Type B pancreatic cell (in vitro differentiated cells): ENCODE measurements around the gene ID4. TPM values are rescaled to one million over a fixed set of nuclear protein-coding genes. Genes with fewer than 3 reads are reported as not detected.

Experiments used
- DNase-seq: peaks from one replicate; pipeline ENCODE4 v3.0.0; 2021; ENCODE audit warnings: mixed read lengths; ENCODE audit not compliant: unreplicated experiment; ENCODE audit errors: extremely low spot score
- H3K27ac Mint-ChIP-seq: 2 replicates; pipeline ENCODE4 v1.8.0; 2021; ENCODE audit warnings: mild to moderate bottlenecking, mixed read lengths
- H3K27me3 Mint-ChIP-seq: 2 replicates; pipeline ENCODE4 v1.8.0; 2021; ENCODE audit warnings: mixed read lengths
- H3K36me3 Mint-ChIP-seq: 2 replicates; pipeline ENCODE4 v1.8.0; 2021; ENCODE audit warnings: mixed read lengths
- H3K4me1 Mint-ChIP-seq: one replicate; pipeline ENCODE4 v1.8.0; 2021; ENCODE audit warnings: mixed read lengths; ENCODE audit not compliant: unreplicated experiment
- H3K4me3 Mint-ChIP-seq: 2 replicates; pipeline ENCODE4 v1.8.0; 2021; ENCODE audit warnings: mild to moderate bottlenecking, mixed read lengths
- H3K9me3 Mint-ChIP-seq: 2 replicates; pipeline ENCODE4 v1.8.0; 2021; ENCODE audit warnings: mixed read lengths
- long read RNA-seq: library from polyadenylated mRNA; unstranded; transcript quantifications from one replicate; pipeline ENCODE4 v2.0.0, GENCODE V29; 2020
- total RNA-seq: library from RNA; stranded (reverse); gene quantifications from 2 replicates; pipeline ENCODE4 v1.2.1, GENCODE V29; 2021; ENCODE audit warnings: low replicate concordance
- TF ChIP-seq, protein P1 (sequence below): fragments of 200-600 bp; sonication (generic); conservative IDR thresholded peaks from 2 replicates; pipeline ENCODE4 v1.5.0; 2021; ENCODE audit warnings: antibody characterized with exemption, mild to moderate bottlenecking

The ID4 gene, protein sequence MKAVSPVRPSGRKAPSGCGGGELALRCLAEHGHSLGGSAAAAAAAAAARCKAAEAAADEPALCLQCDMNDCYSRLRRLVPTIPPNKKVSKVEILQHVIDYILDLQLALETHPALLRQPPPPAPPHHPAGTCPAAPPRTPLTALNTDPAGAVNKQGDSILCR
- 83.6 and 90.9 TPM in 2 replicates for total RNA-seq
- long read RNA-seq, transcript ID4-201 (3 exons, 2,344 nt) = major isoform, 7 of 19 reads
- long read RNA-seq, partial matches to known transcripts = 4 of 19 reads
- long read RNA-seq, other reads (novel, unspliced or antisense) = 8 of 19 reads

DNA sequence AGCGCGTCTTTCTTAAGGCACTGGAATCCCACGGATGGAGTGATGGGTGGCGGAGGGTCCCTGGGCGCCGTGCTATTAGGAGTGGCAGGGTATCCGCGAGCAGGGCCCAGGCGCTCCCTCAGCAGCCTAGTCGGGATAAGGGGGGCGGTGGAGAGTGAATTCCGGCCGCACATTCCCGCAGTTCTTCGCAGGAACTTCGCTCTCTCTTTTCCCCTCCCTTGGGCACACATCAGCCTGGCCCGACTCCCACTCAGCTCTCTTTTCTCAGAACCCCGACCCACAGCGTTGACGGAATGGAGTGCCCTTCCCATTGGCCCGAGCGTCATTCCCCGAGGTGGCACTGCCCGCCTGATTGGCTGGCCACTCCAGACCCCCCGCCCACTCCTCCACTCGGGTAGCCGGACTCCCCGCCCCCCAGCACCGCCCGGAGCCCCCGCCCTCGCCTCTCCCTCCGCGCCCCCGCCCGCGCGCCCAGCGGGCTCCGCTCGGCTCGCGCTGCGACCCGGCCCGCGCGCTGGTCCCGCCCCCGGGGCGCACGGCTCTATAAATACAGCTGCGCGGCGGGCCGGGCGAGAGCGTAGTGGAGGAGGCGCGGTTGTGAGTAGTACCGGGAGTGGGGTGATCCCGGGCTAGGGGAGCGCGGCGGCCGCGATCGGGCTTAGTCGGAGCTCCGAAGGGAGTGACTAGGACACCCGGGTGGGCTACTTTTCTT, at the start of gene ID4:
Gene ID4, plus strand, starts transcription at position 572 of the 712 bp plus-strand sequence. CDS start 385 bp downstream, outside the sequence.
- Mint-ChIP-seq H3K27ac (peak within 1 kb of the TSS; percentile 97), H3K4me3 (peak within 1 kb of the TSS; percentile 95), H3K36me3 (peaks cover 18% of the 10 kb centered on the region), H3K4me1 (peaks cover 30% of the 10 kb centered on the region), H3K27me3 (no peaks in the 10 kb centered on the region), H3K9me3 (no peaks in the 10 kb centered on the region)
- peak; percentile 98 for DNase-seq
- TF ChIP-seq, protein P1, sequence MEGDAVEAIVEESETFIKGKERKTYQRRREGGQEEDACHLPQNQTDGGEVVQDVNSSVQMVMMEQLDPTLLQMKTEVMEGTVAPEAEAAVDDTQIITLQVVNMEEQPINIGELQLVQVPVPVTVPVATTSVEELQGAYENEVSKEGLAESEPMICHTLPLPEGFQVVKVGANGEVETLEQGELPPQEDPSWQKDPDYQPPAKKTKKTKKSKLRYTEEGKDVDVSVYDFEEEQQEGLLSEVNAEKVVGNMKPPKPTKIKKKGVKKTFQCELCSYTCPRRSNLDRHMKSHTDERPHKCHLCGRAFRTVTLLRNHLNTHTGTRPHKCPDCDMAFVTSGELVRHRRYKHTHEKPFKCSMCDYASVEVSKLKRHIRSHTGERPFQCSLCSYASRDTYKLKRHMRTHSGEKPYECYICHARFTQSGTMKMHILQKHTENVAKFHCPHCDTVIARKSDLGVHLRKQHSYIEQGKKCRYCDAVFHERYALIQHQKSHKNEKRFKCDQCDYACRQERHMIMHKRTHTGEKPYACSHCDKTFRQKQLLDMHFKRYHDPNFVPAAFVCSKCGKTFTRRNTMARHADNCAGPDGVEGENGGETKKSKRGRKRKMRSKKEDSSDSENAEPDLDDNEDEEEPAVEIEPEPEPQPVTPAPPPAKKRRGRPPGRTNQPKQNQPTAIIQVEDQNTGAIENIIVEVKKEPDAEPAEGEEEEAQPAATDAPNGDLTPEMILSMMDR = peak; percentile 11

- Mint-ChIP-seq H3K36me3 (no peaks in the 10 kb centered on the region), H3K4me3 (no peak overlapping the region), H3K27me3 (no peaks in the 10 kb centered on the region), H3K4me1 (peaks cover 4% of the 10 kb centered on the region), H3K9me3 (no peaks in the 10 kb centered on the region), H3K27ac (no peak overlapping the region)
- TF ChIP-seq, protein P1 = no peak
- no peak for DNase-seq
These were observed 48.5 kb upstream of the ID4 start for GRCh38 chr6:19788686-19789085.

DNA sequence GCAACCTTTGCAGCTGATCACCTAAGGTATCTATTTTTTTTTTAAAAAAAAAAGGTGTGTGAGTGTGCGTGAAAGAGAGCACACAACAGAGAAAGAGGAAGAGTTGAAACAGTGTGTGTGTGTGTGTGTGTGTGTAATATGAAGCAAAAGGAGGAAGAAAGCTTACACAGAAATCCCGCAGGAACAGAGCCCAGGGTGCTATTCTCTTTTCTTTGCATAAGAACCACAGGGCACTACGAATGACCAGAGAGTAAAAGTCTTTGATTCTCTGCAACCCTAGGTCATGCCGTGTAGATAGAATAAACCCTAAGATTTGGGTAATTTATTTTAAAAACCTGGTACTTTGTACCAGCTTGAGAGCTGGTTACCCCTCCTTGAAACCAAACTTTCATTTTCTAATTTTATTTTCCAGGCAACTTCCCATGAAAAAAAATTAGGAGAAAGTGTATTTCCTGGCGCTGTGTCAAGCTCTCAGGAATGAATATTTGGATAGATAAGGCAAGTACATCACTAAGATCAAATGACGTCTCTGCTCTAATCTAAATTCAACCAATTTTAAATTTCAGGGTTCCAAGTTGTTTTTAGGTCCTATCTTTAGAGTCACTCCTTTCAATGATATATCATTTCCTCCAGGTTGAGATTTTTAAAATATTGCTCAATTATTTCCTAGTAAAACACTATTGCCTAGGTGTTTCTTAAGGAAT, 47.9 kb upstream of the ID4 start:
- H3K9me3 Mint-ChIP-seq = no peaks in the 10 kb centered on the region
- no peak for DNase-seq
- TF ChIP-seq, protein P1 = no peak
- no peak overlapping the region for H3K27ac Mint-ChIP-seq
- H3K4me3 Mint-ChIP-seq = no peak overlapping the region
- H3K36me3 Mint-ChIP-seq = no peaks in the 10 kb centered on the region
- no peaks in the 10 kb centered on the region for H3K27me3 Mint-ChIP-seq
- H3K4me1 Mint-ChIP-seq = peaks cover 4% of the 10 kb centered on the region

DNA sequence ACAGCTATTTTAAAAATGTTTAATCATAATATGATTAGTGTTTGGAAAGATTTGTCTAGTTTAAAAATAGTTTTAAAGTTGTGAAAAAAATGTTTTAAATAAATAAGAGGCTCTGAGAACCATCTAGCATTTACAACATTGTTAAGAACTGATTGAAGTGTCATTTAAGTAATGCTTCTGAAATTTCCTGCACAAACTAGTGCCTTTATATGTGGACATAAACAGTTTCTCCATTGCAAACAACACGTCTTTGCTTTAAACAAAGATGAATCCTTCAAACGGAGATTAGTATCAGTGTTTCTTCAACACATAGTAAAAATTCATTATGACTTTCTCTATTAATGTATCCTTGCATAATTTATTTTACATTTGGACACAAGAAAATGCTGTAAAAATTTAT, 45.9 kb upstream of the ID4 start:
- Mint-ChIP-seq H3K36me3 (no peaks in the 10 kb centered on the region), H3K9me3 (peaks cover 2% of the 10 kb centered on the region), H3K4me3 (no peak overlapping the region), H3K4me1 (peaks cover 4% of the 10 kb centered on the region), H3K27ac (no peak overlapping the region), H3K27me3 (no peaks in the 10 kb centered on the region)
- no peak for DNase-seq
- TF ChIP-seq, protein P1 = no peak

DNA sequence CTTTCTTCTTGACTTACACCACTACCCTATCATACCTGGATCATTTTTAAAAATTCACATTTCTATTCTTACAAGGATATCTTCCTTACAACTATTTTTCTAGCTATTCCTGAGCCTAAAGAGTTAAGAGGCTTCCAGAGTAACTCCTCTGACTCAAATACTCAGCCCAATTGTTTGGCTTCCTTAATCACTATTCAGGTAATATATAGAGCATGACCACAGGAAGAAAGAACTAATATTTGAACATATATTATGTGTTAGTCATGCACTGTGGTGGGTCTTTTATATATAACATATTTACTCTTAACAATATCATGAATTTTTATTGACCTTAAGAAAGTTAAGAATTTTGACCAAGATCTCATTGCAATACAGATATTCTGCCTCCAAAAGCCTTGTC, 42.0 kb upstream of the ID4 start:
- Mint-ChIP-seq H3K27ac (no peak overlapping the region), H3K4me3 (no peak overlapping the region), H3K9me3 (peaks cover 9% of the 10 kb centered on the region), H3K36me3 (peaks cover 4% of the 10 kb centered on the region), H3K4me1 (peaks cover 4% of the 10 kb centered on the region), H3K27me3 (no peaks in the 10 kb centered on the region)
- TF ChIP-seq, protein P1 = no peak
- no peak for DNase-seq
